CD4-positive, alpha-beta T cell treated with Interleukin-12 subunit alpha and Interleukin-12 subunit beta, for 1 hour (primary cell): Measurements from ENCODE around the gene C4orf36.

Experiments used
- DNase-seq: peaks from one replicate; pipeline ENCODE4 v3.0.0-alpha.2; 2020

Gene C4orf36

GRCh38 chr4:86855572-86855971 lies 36.6 kb downstream of the C4orf36 start:
- DNase-seq, result no peak

- DNase-seq, result no peak
Observed at GRCh38 chr4:86853209-86853608, 39.0 kb downstream of the C4orf36 start.

- no peak for DNase-seq
Observed at GRCh38 chr4:86848732-86849619, 43.2 kb downstream of the C4orf36 start, which contains the start of gene SLC10A6. Gene SLC10A6 (minus strand): TSS chr4:86849384. CDS start chr4:86849115, 269 bp downstream.

- DNase-seq, result no peak
Observed at GRCh38 chr4:86848136-86848535, 44.1 kb downstream of the C4orf36 start.

GRCh38 chr4:86847571-86847970 lies 44.7 kb downstream of the C4orf36 start:
- DNase-seq, result no peak

- no peak for DNase-seq
Observed at GRCh38 chr4:86846921-86847320, 45.3 kb downstream of the C4orf36 start.

GRCh38 chr4:86845593-86845992 lies 46.6 kb downstream of the C4orf36 start:
- DNase-seq, result no peak

GRCh38 chr4:86841309-86841708 lies 50.9 kb downstream of the C4orf36 start:
- no peak for DNase-seq

- no peak for DNase-seq
Observed at GRCh38 chr4:86840858-86841257, 51.4 kb downstream of the C4orf36 start.

GRCh38 chr4:86837691-86838503 lies 54.3 kb downstream of the C4orf36 start:
- DNase-seq, result no peak

- no peak for DNase-seq
Observed at GRCh38 chr4:86835677-86836076, 56.5 kb downstream of the C4orf36 start.

- no peak for DNase-seq
Observed at GRCh38 chr4:86834901-86835300, 57.3 kb downstream of the C4orf36 start.

- DNase-seq, result no peak
Observed at GRCh38 chr4:86833615-86834014, 58.6 kb downstream of the C4orf36 start.

- DNase-seq, result no peak
Observed at GRCh38 chr4:86831262-86832130, 60.7 kb downstream of the C4orf36 start.
